Mesenteric fat pad (tissue), 1 donor: ENCODE measurements around the gene PPP2R2C. TPM values are rescaled to one million over a fixed set of nuclear protein-coding genes. Genes with fewer than 3 reads are reported as not detected.

ENCODE experiments used
- DNase-seq: peaks from one replicate; pipeline ENCODE4 v3.0.0-alpha.2; 2020; ENCODE audit warnings: low spot score
- long read RNA-seq: library from polyadenylated mRNA; unstranded; transcript quantifications from one replicate; pipeline ENCODE4 v2.0.0, GENCODE V29; 2020
- total RNA-seq: library from RNA; stranded (reverse); fragmentation: NEBNext Ultra II Directional; extraction: Animal tissue kit (Norgen Biotek cat#: 25700); gene quantifications from one replicate; pipeline ENCODE4 v1.2.1, GENCODE V29; 2021
- donor health status: DM: yes; HTN: yes; CAD: no.

PPP2R2C gene
- 1.1 TPM for total RNA-seq
- long read RNA-seq, result 0 reads

DNA sequence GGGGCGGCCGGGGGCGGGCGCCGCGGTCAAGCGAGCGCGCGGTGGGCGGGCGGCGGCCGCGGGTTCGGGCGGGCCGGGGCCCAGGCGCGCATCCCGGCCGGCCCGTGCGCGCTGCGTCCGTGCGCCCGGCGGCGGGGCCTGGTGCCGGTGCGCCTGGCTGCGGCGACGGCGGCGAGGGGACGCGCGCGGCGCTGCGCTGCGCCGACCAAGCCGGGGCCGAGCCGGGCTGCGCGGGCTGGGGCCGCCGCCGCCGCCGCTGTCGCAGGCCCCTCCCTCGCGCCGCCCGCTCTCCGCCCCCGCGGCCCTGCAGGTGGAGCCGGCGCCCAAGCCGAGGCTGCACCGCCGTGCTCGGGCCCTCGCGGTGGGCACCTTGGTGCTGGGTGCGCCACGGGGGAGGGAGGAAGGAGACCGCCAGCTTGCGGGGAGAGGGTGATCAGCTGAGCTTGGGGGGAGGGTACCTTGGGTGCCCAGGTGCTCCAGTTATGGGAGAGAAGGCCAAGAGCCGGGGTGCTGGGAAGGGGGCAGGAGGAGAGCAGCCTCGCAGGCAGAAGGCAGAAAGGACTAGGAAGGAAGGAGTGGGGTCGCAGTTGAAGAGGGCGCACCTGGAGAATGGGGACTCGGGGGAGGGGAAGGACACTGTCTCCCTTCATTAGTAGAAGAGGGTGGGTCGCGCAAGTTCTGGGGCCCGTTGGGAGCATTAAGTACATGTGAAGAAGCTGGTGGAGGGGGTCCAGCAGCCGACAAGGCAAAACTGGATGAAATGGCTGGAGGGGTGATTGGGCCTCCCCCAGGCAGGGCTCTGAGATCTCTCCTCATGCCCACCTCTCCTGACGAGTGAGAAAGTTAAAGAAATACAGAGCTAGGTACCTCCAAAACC lies at the start of gene PPP2R2C:
TSS of gene PPP2R2C (minus strand) at position 228 of the 877 bp plus-strand sequence. CDS start 385 bp downstream, outside the sequence.
- no peak for DNase-seq

DNA sequence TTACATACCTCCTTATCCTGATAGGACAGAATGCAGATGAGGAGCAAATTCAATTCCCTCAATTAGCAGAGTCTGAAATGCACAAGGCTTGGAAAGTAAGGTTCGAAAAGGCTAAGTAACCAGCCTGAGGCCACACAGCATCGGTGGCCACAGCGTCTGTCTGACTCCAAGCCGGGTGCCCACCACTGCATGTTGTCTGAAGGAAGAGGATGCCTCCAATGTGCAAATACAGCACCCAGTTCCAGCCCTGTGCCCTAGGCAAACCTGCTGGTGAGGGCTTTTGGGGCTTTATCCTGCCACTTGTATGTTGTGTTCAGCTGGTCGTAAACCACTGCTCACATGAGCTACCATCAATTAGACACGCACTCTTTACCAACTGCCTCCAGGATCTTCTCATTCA lies 48.6 kb upstream of the PPP2R2C start:
- DNase-seq, result peak; percentile 65

DNA sequence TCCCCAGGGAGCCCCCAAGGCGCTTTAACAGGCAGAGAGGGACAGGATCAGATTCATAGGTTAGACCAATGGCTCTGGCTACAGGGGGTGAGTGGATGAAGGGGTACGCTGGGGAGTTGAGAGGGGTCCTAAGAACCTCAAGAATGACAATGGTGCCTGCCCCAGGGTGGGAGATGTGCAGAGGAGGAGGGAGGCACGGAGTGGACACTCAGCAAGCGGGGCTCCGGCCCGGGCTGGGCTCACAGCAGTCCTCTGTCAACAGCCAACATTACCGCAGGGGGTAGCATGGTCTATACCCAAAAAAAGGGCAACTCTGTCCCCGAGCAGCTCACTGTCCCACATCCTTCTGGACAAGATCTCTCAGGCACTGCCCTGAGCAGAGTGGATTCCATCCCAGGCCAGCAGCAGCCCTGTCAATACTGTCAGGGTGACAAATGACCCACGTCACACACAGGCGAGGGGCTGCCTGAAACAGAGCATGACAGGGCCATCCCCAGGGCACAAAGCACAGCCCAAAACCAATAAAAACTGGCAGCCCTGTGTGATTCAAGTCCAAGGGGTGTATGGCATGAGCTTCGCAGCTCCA lies 47.7 kb upstream of the PPP2R2C start:
- DNase-seq, result peak; percentile 69

DNA sequence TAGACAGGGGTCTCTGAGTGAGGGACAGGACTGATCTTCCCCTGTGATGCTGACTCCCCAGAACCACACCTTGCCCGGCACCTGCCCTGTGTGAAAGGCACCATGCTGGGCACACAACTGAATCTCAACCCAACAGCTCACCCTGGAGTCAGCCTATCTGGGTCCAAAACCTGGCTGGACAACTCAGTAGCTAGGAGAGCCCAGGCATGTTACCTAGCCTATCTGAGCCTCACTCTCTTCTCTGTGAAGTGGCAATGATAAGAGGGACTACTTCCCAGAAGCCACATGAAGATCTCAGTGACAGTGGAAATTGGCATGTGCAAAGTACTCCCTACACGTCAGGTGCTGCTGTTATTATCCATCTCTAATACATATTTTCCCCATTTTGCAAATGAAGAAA lies 44.8 kb upstream of the PPP2R2C start:
- peak; percentile 83 for DNase-seq

DNA sequence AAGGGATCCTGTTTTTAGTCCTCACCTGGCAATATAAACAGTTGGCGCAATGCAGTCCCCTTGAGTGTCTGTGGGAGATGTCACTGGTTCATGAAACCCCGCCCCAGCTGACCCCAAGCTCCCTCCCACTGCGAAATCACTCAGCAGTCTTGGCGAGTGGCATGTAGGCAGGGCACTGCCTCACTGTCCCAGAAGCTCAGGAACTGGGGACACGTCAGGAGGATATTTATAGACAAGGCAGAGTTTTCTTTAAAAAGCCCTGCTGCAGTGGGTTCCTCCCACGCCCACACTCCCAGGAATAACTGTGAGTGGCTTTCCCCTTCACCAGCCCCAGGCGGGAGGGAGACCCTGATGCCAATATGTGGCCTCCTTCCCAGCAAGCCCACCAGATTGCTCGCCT lies 44.3 kb upstream of the PPP2R2C start:
- no peak for DNase-seq

DNA sequence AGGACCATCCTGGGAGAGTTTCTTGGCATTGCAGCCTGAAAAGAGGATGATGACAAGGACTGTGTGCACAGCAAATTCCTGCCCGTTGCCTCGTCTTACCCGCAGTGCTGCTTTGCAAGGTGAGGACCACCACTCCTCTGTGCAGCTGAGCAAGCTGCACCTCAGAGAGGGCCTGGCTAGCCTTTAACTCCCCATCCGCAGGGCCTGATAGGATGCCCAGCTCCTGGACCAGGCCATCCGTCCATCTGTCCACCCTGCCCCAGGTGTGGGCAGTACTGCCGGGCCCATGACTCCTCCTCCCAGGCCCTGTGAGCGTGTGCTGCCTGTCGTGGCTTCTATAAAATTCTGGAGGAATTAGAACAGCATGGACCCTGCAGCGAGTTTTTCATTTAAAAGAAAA lies 43.9 kb upstream of the PPP2R2C start:
- DNase-seq, result peak; percentile 78

DNA sequence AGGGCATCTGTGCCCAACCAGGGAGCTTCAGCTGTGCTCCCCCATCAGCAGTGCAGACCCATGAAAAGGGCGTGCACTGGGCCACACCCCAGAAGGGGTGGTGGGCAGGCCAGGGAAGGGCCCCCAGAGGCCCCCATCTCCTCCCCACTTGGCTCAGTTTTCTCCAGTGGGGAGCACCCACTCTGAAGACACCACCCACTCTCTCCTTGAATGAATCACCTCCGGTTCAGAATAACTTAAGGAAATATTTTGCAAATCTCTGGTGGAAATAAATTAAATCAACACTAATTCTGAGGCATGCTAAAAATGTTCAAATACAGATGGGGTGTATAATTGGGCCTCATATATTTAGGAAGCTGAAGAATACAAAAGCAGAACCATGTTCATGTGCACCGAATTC lies 41.3 kb upstream of the PPP2R2C start:
- DNase-seq, result peak; percentile 37

DNA sequence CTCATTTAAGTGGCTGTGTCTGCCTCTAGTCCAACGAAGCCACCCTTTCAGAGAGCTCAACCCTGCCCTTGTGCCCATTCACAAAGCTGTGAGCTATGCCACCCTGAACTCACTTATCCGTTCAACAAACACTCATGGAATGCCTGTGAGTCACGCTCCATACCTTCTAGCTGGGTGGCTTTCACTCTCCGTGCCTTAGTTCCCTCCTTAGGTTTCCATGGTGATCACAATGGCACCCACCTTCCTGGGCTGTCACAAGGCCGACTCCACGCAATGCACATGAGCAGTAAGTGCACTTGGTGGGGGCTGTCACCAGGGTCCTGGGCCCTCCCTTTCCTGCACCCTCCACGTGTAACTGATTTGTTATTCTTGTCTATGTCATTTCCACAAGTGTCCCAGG lies 37.2 kb upstream of the PPP2R2C start:
- peak; percentile 68 for DNase-seq

DNA sequence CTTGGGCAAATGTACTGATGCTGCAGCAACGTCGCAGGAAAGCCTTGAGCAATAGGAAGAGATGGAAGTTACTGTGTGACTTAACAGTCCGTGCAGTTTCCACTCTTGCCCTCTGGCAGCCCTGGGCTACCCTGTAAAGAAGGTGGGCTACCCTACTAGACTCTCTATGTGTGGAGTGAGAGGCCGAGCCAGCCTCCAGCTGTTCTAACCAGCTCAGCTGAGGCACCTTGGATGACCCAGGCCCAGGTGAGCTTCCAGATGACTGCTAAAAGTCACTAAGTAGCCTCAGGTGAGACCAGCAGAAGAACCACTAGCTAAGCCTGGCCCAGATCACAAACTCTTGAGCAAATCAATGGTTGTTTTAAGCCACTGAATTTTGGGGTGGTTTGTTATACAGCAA lies 34.9 kb upstream of the PPP2R2C start:
- peak; percentile 76 for DNase-seq

DNA sequence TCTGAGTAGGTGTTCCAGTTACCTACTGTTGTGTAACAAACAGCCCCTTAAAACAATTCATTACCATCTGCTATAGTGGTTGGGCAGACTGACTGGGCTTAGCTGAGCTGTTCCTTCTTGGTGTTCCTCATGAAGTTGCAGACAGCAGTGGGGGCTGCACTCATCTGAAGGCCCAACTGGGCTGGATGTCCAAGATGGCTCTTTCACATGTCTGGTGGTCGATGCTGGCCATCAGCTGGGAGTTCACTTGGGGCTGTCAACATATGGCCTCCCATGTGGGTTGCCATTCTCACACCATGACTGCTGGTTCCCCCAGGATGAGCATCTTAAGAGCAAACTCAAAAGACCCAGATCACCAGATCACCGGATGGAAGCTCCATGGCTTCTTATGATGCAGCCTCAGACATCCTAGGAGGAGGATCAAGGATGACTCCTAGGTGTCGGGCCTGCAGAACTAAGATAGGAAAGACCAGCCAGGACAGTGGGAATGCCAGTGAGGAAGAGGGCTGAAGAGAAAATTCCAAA lies 34.3 kb upstream of the PPP2R2C start:
- peak; percentile 71 for DNase-seq

DNA sequence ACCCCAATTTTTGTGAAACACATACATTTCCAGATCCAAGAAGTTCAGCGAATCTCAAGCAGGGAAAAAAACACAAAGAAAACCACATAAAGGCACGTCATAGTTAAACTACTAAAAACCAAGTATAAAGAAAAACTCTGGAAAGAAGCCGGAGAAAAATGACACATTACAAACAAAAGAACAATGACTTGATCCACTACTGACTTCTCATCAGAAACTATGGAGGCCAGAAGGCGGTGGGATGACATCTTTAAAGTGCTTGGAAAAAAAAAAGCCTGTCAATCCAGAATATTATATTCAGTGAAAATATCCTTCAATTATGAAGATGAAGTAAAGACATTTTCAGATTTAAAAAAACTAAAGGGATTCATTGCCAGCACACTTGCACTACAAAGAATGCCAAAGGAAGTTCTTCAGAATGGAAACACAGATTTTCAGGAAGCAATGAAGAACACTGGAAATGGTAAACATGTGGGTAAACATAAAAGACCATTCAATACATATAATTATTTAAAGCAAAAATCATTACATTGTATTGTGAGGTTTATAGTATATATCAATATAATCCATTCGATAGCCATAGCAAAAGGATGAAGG lies 32.6 kb upstream of the PPP2R2C start:
- DNase-seq, result no peak

DNA sequence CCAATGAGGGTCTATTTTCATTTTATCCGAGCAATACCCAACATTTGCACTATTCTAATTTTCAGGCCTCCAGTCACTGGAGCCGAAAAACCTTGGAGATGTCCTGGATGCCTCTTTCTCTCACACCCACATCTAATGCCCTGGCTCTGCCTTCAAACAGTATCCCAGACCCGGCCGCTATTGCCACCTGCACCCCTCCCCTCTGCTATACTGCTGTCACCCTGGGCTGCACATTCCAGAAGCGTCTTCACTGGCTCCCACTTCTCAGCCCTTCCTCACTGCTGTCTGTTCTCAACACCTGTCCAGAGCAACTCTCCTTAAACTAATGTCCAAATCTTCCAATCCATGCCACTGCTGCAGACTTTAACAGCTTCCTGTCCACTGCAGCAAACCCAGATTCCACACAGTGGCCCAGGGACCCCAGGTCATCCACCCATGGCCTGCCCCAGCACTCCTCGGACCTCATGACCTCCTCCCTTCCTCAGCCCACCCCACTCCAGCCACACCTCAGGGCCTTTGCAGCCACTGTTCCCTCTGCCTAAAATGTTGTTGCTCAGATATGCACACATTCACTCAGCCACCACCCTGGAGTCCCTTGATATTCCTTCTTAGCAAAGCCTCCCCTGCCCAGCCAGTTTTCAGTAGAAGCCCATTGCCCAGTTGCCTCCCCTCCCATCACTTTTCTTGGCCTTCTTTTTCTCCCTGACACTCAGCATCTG lies 30.5 kb upstream of the PPP2R2C start:
- peak; percentile 47 for DNase-seq

DNA sequence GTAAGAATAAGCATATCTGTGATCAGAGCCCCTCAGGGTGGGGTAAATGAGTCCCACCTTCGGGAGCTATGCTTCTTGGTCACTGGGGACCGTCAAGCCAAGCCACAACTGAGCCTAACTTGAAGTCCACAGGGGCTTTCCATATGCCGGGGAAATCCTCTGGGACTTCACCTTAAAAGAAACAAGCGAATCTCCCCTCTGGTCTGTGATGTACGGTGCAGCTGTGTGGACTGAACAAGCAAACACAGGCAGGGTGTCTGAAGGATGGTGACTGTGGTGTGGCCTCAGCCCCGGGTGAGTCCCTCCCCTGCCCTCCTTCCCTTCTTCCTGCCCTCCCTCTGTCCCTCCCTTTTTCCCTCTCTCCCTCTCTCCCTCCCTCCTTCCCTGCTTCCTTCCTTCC lies 29.7 kb upstream of the PPP2R2C start:
- DNase-seq, result peak; percentile 49

DNA sequence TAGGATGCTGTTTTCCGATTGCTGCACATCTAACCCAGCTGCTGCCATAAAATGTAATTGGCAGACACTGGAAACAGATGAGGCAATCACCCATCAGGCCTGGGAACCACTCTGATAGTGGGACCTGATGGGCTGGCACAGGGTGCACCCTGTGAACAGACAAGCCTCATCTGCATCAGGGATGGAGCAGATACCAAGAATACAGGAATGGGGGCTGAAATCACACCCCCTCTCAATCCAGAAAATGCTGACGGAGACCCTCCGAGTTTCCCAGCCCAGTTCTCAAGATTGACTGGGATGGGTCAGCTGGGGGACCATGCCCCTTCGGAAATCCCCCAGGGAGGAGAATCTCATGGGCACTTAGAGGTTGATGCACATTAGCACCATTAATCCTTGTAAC lies 28.8 kb upstream of the PPP2R2C start:
- no peak for DNase-seq

DNA sequence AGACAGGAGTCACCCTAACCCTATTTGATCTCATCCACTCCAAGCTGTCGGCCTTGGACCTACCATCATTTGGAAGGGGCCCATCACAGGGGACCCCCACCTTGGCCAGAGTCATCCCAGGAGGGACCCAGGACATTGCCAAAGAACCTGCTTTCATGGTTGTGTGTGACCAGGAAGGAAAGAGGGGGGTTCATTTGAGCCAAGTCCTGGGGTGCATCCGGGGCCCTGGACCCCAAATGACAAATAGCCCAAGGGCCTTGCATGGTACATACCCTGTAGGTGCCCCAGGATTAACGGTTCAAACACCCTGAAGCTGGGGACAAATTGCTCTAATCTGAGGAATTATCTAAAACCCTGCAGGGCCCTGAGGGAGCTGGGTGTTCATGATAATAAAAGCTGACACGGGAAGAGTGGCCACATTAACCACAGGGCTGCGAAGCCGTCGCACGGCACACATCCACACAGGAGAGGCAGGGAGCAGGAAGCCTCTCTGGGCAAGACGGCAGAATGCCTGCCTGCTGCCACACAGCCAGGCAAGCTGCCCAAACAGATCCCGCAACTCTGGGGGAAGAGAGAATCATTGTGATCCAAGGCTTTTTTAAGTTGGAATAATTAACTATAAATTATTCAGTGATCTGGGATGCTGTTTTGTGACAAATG lies 28.2 kb upstream of the PPP2R2C start:
- peak; percentile 49 for DNase-seq

DNA sequence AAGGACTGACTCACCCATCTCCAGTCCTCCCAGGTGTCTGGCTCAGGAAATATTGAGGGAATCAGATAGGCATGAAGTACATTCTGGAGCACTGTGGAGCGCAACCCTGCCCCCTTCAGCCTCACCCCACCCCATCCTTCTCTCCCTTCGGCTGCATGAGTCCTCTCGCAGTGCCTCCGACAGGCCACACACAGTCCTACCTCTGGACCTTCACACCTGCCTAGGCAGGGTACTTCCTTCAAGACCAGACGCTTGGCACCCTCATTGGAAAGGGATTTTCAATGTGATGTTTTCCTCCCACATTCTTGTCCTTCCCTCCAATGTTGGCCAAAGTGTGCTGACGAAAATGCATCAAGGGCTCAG lies 26.8 kb upstream of the PPP2R2C start:
- DNase-seq, result peak; percentile 74

DNA sequence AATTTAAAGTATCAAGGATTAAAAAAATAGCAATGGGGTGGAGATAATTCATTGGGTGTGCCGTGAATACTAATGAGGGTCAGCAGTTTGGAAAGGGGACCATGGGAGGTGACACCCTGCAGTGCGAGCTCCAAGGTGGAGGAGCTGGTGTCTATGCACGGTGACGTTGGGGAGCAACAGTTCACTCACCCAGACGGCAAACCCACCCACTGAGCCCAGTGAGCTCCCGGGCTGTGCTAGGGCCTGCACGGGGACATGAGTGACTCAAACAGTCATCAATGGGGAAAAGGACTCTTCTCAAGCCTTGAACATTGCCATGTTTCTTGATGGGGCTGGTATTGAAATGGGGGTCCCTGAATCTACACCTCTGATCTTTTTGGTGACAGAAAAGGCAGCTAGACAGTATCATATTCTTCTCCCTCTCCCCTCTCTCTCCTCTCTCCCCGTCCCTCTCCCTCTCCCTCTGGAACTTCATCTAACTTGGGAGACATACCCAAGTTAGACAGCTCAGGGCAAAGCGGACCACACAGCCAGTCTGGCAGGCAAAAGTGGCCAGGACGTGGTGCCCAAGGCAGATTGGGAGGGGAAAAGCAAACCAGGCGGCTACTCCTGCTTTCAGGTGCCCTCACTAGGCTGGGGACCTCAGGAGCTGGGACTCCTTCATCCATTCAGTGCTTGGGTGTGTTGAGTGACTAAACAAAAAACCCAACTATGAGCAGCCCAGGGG lies 26.3 kb upstream of the PPP2R2C start:
- DNase-seq, result peak; percentile 69

DNA sequence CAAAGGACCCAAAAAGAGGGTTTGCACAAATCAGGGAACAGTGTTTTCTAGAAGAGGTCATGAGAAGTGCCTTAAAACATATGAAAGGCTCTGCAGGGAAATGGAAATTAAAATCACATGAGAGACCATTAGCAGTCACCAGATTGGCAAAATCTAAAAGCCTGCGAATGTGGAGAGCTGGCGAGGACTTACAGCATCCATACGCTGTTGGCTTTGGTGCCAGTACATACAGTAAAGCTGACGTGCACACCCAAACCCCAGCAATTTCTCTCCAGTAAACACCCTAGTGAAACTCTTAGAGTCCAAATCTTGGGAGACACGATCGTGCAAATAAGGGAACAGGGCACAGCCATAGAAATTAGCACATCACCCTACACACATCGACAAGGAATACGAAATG lies 25.4 kb upstream of the PPP2R2C start:
- no peak for DNase-seq

DNA sequence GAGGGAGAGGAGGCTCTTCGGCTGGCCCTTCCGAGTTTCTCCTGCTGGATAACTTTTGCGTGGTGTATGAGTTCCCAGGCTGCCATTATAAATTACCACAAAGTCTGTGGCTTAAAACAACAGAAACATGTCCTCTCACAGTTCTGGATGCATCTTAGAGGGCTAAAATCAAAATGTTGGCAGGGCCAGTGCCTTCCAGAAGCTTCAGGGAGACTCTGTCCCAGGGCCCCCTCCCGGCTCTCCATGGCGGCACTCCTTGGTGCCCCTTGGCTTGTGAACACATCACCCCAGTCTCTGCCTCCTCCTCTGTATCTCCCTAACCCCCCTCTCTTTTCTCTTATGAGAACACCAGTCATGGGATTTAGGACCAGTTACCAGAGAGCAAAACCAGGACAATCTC lies 23.3 kb upstream of the PPP2R2C start:
- DNase-seq, result peak; percentile 45

DNA sequence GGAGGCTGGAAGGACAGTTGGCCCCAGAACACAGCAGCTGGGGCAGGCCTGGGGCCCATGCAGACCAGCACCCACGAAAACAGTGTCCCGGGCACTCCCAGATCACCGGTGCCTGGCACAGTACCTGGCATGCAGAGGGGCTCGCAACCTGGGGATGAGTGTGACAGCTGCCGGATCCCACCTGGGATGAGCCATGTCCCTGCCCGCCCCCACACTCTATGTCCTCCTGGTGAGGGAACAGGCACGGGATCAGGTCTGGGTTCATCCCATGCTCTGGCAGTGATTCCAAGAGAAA lies 22.8 kb upstream of the PPP2R2C start:
- peak; percentile 76 for DNase-seq
